Caki2 (cell line): Measurements from ENCODE around the gene FNDC3B. TPM values are rescaled to one million over a fixed set of nuclear protein-coding genes. Genes with fewer than 3 reads are reported as not detected.

Experiments
- DNase-seq: peaks from one replicate; pipeline ENCODE4 v3.0.0-alpha.2; 2015; ENCODE audit warnings: low read depth
- in situ Hi-C: cut with HindIII; loops from 2 replicates; pipeline ENCODE4 v1.10.0; 2016; ENCODE audit warnings: low sequenced_read_pairs, low pct_unique_long_range_greater_than_20kb, mixed read lengths
- total RNA-seq: library from RNA; depleted of rRNA; stranded (reverse); fragments of >200 nt; shearing (Covaris generic); gene quantifications from 2 replicates; pipeline ENCODE4 v1.2.3, GENCODE V29; 2014; ENCODE audit warnings: low replicate concordance

The FNDC3B gene
- total RNA-seq, 1 experiment from 2014 or later, result 77.7 TPM

DNA sequence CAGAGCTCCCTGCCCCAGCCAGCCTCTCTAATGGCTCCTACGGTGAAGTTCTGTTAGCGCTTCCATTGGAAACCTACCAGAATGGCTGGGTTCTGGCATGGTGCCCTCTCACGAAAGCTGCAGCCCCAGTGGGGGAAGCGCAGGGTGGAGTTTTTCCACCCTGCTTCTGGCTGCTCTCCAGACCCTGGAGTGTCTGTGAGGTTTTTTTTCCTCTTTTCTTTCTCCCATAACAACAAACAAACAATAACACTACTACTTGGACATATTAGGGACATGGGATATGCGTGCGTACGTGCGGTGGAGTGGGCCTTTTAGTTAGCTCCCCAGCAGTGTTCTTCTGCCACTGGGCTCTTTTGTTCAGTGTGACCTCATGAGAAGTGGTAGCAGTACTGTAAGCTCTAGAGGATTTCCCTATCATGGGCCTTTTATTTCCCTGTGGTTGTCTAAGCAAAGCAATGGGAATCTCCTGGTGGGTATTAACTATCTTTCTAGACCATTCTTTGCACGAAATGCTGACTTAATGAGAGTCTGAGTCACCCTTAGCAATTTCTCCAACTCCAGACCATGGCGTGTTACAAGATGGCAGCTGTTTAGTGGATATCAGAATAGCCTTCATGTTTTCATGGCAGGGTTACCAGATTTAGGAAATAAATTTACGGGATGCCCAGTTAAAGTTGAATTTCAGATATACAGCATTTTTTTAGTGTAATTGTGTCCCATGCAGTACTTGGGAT is 161.9 kb downstream of the FNDC3B start:
- in situ Hi-C loops, result no loop called here
- peak; percentile 63 for DNase-seq

- no peak for DNase-seq
- in situ Hi-C loops, result no loop called here
These were observed 162.5 kb downstream of the FNDC3B start for GRCh38 chr3:172201870-172202236.

- in situ Hi-C loops, result no loop called here
These were observed 163.4 kb downstream of the FNDC3B start for GRCh38 chr3:172202797-172203196.

DNA sequence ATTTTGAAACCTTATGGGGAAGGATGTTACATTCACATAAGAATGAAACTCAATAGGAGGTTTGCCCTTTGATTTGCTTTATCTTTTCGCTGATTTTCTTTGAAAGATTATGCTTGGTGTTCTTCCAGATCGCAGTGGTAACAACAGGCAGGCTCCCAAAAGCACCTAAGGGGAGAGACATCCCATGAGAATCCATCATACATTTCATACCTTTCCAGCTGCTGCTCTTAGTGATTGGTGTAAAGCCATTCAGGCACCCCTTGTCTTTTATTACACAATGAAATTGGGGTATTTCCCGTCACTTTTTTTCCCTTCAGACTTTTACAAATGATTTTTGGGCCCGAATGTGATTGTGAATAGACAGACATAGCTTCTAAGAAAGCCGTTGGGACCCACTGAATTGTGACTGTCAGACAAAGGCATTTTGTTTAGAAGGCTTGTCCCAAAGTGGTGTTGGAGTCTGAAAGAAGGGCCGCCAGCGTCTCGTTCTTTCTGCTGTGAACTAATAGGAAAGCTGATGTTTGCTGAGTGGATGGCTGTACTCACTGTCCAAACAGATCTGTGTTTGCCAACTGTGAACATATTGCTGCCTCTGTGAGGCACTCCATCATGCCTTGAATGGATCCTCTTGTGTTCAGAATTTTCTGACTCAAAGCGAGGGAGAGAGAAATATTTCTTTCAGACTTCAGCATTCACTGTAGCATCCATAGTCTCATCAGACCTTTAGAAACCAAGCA is 164.3 kb downstream of the FNDC3B start:
- in situ Hi-C loops, result no loop called here
- DNase-seq, result no peak

More at GRCh38 chr3:172202797-172203196, 163.4 kb downstream of the FNDC3B start:
- DNase-seq, result no peak

- in situ Hi-C loops, result no loop called here
- no peak for DNase-seq
These were observed 165.3 kb downstream of the FNDC3B start for GRCh38 chr3:172204716-172205115.

DNA sequence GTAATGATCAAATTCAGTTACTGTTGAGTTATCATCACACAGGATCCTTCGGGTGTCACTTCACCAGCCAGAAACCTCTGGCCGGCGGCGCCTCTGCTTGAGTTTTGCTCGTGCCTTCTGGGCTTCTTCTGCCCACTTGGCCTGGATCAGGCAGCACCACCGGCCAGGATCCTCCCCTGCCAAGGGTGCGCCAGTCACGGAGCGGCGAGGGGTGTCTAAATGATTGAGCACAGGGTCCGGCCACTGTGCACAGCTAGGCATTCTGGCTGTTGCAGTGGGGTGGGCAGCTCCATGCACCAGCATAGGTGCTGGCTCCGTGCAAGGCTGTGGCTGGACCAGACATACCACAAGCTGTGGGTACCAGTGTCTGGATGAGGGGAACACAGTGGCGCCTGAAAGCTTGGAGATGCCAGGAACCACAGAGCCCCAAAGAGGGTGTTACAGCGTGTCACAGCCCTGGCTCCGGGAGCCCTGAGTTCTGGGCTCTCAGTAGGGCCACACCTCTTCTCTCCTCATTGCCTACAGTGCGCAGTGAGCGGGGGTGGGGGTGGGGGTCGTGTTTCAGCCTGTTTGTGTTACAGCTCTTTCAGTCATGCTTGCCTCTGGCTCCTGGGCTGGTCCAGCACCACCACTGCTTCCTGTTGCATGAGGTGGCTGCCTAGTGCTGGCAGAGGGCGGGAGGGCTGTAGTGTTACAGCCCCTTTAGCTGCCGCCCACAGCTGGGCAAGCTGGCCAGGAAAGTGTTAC is 169.4 kb downstream of the FNDC3B start:
- DNase-seq, result no peak
- in situ Hi-C loops, result no loop called here

DNA sequence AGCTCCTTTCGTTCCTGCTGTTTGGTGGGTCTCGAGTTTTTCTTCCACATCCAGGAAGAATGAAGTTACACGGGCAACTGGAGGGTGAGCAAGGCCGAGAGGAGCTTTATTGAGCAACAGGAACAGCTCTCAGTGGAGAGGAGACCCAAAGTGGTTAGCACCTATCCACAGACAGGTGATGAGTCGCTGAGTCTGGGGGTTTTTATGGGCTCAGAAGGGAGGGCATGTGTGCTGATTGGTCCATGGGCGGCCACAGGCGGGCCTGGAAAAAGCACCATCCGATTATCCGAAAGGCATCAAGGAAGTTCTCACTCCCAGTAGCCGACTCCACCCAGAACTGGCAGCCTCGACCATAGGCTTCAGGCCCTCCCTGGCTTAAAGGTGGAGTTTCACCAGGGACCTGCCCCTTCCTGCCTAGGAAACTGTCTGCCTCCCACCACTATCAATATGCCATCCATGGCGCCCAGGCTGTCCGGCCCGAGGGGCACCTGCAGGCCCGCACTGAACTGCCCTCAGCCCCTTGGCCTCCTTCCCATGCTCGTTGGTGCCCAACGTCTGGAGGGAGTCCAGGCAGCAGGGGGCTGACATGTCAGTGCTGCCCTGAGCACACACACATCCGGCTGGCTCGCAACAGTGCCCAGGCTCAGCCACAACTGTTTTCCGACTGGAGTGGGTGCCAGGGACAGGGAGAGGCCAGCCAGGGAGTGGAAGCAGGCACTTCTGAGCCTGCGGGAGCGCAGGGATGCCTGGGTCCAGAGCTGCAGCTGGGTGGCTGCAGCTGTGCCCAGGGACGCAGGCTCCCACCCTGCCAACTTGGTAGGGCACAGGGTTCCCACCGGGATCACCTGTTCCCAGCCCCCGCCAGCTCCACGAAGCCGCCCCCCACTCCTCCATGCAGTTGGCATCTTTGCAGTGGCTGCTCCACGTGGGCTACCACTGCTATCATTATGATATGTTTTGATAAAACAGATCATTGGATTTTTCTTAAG is 170.2 kb downstream of the FNDC3B start:
- in situ Hi-C loops, result no loop called here

GRCh38 chr3:172210355-172210754 is 171.0 kb downstream of the FNDC3B start:
- in situ Hi-C loops, result no loop called here
- DNase-seq, result no peak

More for the DNA sequence above, 170.2 kb downstream of the FNDC3B start:
- no peak for DNase-seq

DNA sequence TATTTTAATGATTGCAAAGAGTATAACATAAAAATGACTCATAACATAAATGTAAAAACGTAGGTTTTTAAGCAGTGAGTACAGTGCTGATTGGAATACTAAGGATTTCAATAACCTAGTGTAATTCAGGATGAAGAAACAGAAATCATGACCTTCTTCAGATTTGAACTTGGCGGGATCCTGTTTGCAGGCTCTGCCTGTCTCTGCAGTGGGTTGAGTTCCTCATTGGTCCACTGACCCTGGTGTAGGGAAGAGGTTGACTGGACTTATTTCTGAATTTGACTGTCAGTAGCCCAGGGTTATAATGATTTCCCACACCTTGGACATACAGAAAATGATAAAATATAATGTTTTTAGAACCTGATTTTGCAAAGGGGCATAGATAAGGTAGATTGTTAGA is 171.7 kb downstream of the FNDC3B start:
- in situ Hi-C loops, result no loop called here
- no peak for DNase-seq

GRCh38 chr3:172213200-172213599 is 173.8 kb downstream of the FNDC3B start:
- DNase-seq, result no peak
- in situ Hi-C loops, result no loop called here

GRCh38 chr3:172213904-172214303 is 174.5 kb downstream of the FNDC3B start:
- no peak for DNase-seq
- in situ Hi-C loops, result no loop called here

GRCh38 chr3:172216267-172216666 is 176.9 kb downstream of the FNDC3B start:
- DNase-seq, result no peak
- in situ Hi-C loops, result no loop called here

GRCh38 chr3:172216911-172217310 is 177.5 kb downstream of the FNDC3B start:
- no peak for DNase-seq
- in situ Hi-C loops, result no loop called here

DNA sequence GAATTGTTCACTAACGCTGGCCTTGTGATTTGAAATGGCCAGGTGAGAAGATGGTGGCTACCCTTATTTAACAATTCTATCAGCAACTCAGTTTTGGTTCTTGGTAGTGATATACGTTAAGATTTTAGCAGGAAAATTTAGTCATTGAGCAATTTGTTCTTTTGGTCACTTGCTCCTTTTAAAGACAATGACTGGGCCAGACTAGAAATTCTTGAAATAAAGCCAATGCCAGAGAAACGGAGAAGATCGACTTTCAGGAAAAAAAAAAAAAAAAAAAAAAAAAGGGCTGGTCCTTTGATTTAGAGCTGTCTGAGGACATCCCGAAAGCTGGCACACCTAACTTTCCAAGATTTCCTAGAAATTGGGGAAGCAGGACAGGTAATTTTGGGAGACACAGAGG is 178.5 kb downstream of the FNDC3B start:
- no peak for DNase-seq

DNA sequence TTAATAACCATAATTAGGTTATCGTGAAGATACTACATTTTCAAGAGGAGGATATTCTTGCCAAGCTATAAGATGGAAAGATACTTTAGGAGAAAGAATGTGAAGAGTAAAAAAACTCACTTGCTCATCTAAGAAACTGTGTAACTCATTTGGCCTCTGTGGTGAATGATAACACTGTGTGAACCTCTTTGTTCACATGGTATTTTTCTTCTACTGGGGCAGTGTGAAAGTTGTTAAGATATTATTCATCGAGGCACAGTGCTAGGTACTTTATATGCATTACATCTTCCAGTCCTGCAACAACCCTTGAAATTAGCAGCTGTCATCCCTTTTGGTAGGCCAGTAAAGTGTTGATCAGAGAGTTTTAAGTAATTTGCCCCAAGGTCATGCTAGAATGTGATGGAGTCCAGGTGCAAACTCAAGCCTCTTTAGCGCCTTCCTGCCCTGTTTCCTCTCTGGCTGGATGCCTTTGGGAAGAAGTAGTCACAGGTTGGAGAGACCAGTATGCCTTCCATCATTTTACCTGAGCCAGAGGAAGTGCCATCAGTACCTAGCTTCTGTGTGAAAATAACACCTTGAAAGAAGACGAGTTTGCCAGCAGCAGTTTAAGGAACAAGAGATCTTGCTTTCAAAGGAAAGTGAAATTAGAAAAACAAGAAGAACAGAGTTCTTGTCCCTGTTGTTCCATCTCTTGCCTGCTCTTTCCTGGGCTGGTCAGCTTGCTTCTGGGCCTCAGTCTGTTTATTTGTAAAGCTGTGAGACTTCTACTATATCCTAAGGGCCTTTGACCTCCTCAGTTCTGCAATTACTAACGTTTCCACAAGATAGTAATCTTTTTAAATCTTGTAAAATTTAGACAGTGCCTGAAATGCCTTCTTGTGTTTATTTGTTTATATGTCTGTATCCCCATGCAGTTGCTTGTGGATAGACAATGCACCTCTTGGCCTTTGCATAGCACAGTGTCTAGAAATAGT is 179.3 kb downstream of the FNDC3B start:
- DNase-seq, result peak; percentile 44
- in situ Hi-C loops, result no loop called here

More for the DNA sequence above, 178.5 kb downstream of the FNDC3B start:
- in situ Hi-C loops, result no loop called here

DNA sequence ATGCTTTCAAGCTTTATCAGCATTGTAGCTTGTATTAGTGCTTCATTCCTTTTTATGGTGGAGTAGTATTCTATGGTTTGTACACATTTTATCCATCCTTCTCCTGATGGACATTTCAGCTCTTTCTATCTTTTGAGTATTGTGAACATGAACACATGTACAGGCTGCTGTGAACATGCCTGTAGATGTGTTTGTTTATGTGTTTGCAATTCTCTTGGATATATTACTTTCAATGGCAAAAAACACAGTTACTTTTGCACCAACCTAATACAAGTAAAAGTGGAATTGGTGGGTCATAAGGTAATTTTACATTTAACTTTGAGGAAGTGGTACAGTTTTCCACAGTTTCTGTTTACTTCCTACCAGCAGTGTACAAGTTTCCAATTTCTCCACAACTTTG is 180.4 kb downstream of the FNDC3B start:
- in situ Hi-C loops, result no loop called here
- no peak for DNase-seq

- in situ Hi-C loops, result no loop called here
- DNase-seq, result peak; percentile 42
These were observed 182.2 kb downstream of the FNDC3B start for GRCh38 chr3:172221547-172221946.
